A673 (cell line): ENCODE measurements around the gene ANKRD29. TPM values are rescaled to one million over a fixed set of nuclear protein-coding genes. Genes with fewer than 3 reads are reported as not detected.

Experiments
- BruUV-seq: library from RNA; stranded (reverse); fragments of 400-500 nt; replicated peaks from 2 replicates; lab custom pipeline; 2021; lab: Mats Ljungman, UMichigan
- CTCF ChIA-PET: fragments of 300-600 bp; sonication (Branson Sonifier 250); formaldehyde crosslinking; loops from one replicate; lab custom pipeline; 2022; ENCODE audit warnings: antibody characterized with exemption; lab: Charles Lee
- POLR2A ChIA-PET: fragments of 300-600 bp; sonication (Branson Sonifier 250); formaldehyde crosslinking; loops from one replicate; lab custom pipeline; 2022; ENCODE audit warnings: antibody characterized with exemption; ENCODE audit not compliant: low non-redundant PET; lab: Charles Lee
- DNase-seq: peaks from one replicate; pipeline ENCODE4 v3.0.0-alpha.2; 2015; ENCODE audit warnings: low spot score
- H3K27ac ChIP-seq: fragments of 200-600 bp; sonication (generic); 2 replicates; pipeline ENCODE4 v1.5.1; 2016; ENCODE audit warnings: mixed run types, low read depth, mild to moderate bottlenecking, mixed read lengths, antibody characterized with exemption, low read length; ENCODE audit not compliant: poor library complexity, severe bottlenecking
- H3K27me3 ChIP-seq: fragments of 200-600 bp; sonication (generic); replicated peaks from 2 replicates; pipeline ENCODE4 v1.6.1; 2017; ENCODE audit warnings: mixed run types, low read depth, mild to moderate bottlenecking, mixed read lengths, antibody characterized with exemption, low read length; ENCODE audit not compliant: insufficient read depth, poor library complexity
- H3K36me3 ChIP-seq: fragments of 200-600 bp; sonication (generic); 2 replicates; pipeline ENCODE4 v1.6.1; 2016; ENCODE audit warnings: mixed run types, mild to moderate bottlenecking, mixed read lengths, antibody characterized with exemption, low read length; ENCODE audit not compliant: insufficient read depth, poor library complexity, severe bottlenecking
- H3K4me1 ChIP-seq: fragments of 200-600 bp; sonication (generic); 2 replicates; pipeline ENCODE4 v1.6.1; 2017; ENCODE audit warnings: mixed run types, mild to moderate bottlenecking, mixed read lengths, antibody characterized with exemption, low read length; ENCODE audit not compliant: insufficient read depth, poor library complexity, severe bottlenecking
- H3K4me3 ChIP-seq: fragments of 200-600 bp; sonication (generic); 2 replicates; pipeline ENCODE4 v1.5.1; 2016; ENCODE audit warnings: low read depth, mixed run types, mild to moderate bottlenecking, mixed read lengths, low read length; ENCODE audit not compliant: poor library complexity, severe bottlenecking
- H3K9me3 ChIP-seq: fragments of 200-600 bp; sonication (generic); 2 replicates; pipeline ENCODE4 v1.6.1; 2016; ENCODE audit warnings: mixed run types, low read depth, mild to moderate bottlenecking, mixed read lengths, antibody characterized with exemption, low read length; ENCODE audit not compliant: poor library complexity, severe bottlenecking
- CTCF ChIP-seq: fragments of 300-800, 200-600 bp; sonication (generic); conservative IDR thresholded peaks from 2 replicates; pipeline ENCODE4 v1.5.1; 2017; ENCODE audit warnings: low read depth, mild to moderate bottlenecking, antibody characterized with exemption, low read length, moderate library complexity, mixed read lengths
- EZH2 ChIP-seq: fragments of 200-600 bp; sonication (generic); IDR thresholded peaks from 2 replicates; pipeline ENCODE4 v1.6.1; 2017; ENCODE audit warnings: borderline replicate concordance, low read depth, mild to moderate bottlenecking, mixed read lengths, antibody characterized with exemption, low read length; ENCODE audit not compliant: poor library complexity, severe bottlenecking
- intact Hi-C: fragments of 100-400 bp; cut with micrococcal nuclease; formaldehyde crosslinking; loops from one replicate; pipeline ENCODE4 v1.10.0; 2022; ENCODE audit not compliant: unreplicated experiment
- total RNA-seq: library from RNA; stranded (reverse); gene quantifications from 2 replicates; pipeline ENCODE4 v1.2.3, GENCODE V29; 2021

ANKRD29 gene
- total RNA-seq, 1 experiment from 2014 or later = 2.6 TPM

- Histone ChIP-seq H3K9me3 (no peaks in the 10 kb centered on the region), H3K36me3 (no peaks in the 10 kb centered on the region), H3K4me1 (no peaks in the 10 kb centered on the region), H3K27ac (no peak overlapping the region), H3K4me3 (no peak overlapping the region), H3K27me3 (no peaks in the 10 kb centered on the region)
- ChIA-PET POLR2A (no interaction called here), CTCF (interaction anchor here (0.6 kb wide), 3 partner anchors 8 to 89 kb away, joined by 3 to 5 read pairs (median 3); no protein-coding TSS in a partner anchor)
- no peak for DNase-seq
- no peak for TF ChIP-seq CTCF
- TF ChIP-seq EZH2 = no peak
- BruUV-seq = no TSS peak
- intact Hi-C loops = no loop called here
Observed at GRCh38 chr18:23710946-23711345, 48.2 kb upstream of the ANKRD29 start.

GRCh38 chr18:23710068-23710527, 47.4 kb upstream of the ANKRD29 start:
- no TSS peak for BruUV-seq
- intact Hi-C loops = no loop called here
- H3K27me3 ChIP-seq = no peaks in the 10 kb centered on the region
- no peaks in the 10 kb centered on the region for H3K9me3 ChIP-seq
- no peaks in the 10 kb centered on the region for H3K36me3 ChIP-seq
- no peaks in the 10 kb centered on the region for H3K4me1 ChIP-seq
- TF ChIP-seq EZH2 (no peak), CTCF (no peak)
- H3K27ac ChIP-seq = no peak overlapping the region
- H3K4me3 ChIP-seq = no peak overlapping the region
- ChIA-PET POLR2A (no interaction called here), CTCF (no interaction called here)
- no peak for DNase-seq

- Histone ChIP-seq H3K4me3 (no peak overlapping the region), H3K27me3 (no peaks in the 10 kb centered on the region), H3K9me3 (no peaks in the 10 kb centered on the region), H3K36me3 (no peaks in the 10 kb centered on the region), H3K27ac (no peak overlapping the region), H3K4me1 (no peaks in the 10 kb centered on the region)
- ChIA-PET CTCF (no interaction called here), POLR2A (no interaction called here)
- no peak for DNase-seq
- intact Hi-C loops = no loop called here
- no TSS peak for BruUV-seq
- TF ChIP-seq CTCF = no peak
- no peak for TF ChIP-seq EZH2
Observed at GRCh38 chr18:23706971-23707640, 44.4 kb upstream of the ANKRD29 start.
